MM.1S (cell line): ENCODE results near the gene ITGA7.

Experiments
- DNase-seq: peaks from one replicate; pipeline ENCODE4 v3.0.0-alpha.2; 2015
- H2AFZ ChIP-seq: fragments of 300-600 bp; sonication (generic); 2 replicates; pipeline ENCODE4 v1.6.0; 2016; ENCODE audit warnings: antibody characterized with exemption, low read length
- H3F3A ChIP-seq: fragments of 300-600 bp; sonication (generic); 2 replicates; pipeline ENCODE4 v1.6.1; 2016; ENCODE audit warnings: mild to moderate bottlenecking, antibody characterized with exemption, low read length, moderate library complexity, mixed read lengths; ENCODE audit not compliant: insufficient read depth
- H3K27ac ChIP-seq: fragments of 300-600 bp; sonication (generic); 2 replicates; pipeline ENCODE4 v1.5.1; 2016; ENCODE audit warnings: mild to moderate bottlenecking, low read length
- H3K27me3 ChIP-seq: fragments of 300-600 bp; sonication (generic); replicated peaks from 2 replicates; pipeline ENCODE4 v1.6.0; 2016; ENCODE audit warnings: low read length; ENCODE audit not compliant: insufficient read depth
- H3K36me3 ChIP-seq: fragments of 300-600 bp; sonication (generic); replicated peaks from 2 replicates; pipeline ENCODE4 v1.6.1; 2016; ENCODE audit warnings: mild to moderate bottlenecking, low read length, mixed read lengths; ENCODE audit not compliant: insufficient read depth
- H3K4me1 ChIP-seq: fragments of 300-600 bp; sonication (generic); 2 replicates; pipeline ENCODE4 v1.6.1; 2016; ENCODE audit warnings: low read length, mixed read lengths
- H3K4me2 ChIP-seq: fragments of 300-600 bp; sonication (generic); 2 replicates; pipeline ENCODE4 v1.6.0; 2016; ENCODE audit warnings: low read depth, low read length
- H3K4me3 ChIP-seq: fragments of 300-600 bp; sonication (generic); 2 replicates; pipeline ENCODE4 v1.5.1; 2016; ENCODE audit warnings: low read length, mixed read lengths
- H3K79me2 ChIP-seq: fragments of 300-600 bp; sonication (generic); 2 replicates; pipeline ENCODE4 v1.6.1; 2016; ENCODE audit warnings: mixed run types, low read length, mixed read lengths
- H3K9ac ChIP-seq: fragments of 300-600 bp; sonication (generic); 2 replicates; pipeline ENCODE4 v1.6.1; 2016; ENCODE audit warnings: low read length, mixed read lengths
- H3K9me2 ChIP-seq: fragments of 300-600 bp; sonication (generic); replicated peaks from 2 replicates; pipeline ENCODE4 v1.6.1; 2016; ENCODE audit warnings: mild to moderate bottlenecking, low read length, mixed read lengths; ENCODE audit not compliant: insufficient read depth
- H3K9me3 ChIP-seq: fragments of 300-600 bp; sonication (generic); replicated peaks from 2 replicates; pipeline ENCODE4 v1.6.1; 2016; ENCODE audit warnings: mild to moderate bottlenecking, low read length, mixed read lengths; ENCODE audit not compliant: insufficient read depth
- H4K20me1 ChIP-seq: fragments of 300-600 bp; sonication (generic); 2 replicates; pipeline ENCODE4 v1.6.1; 2016; ENCODE audit warnings: mild to moderate bottlenecking, low read length, moderate library complexity, mixed read lengths; ENCODE audit not compliant: insufficient read depth
- EZH2 ChIP-seq: fragments of 300-600 bp; sonication (generic); optimal IDR thresholded peaks from 2 replicates; pipeline ENCODE3; 2017; ENCODE audit warnings: low read depth, mild to moderate bottlenecking, antibody characterized with exemption, low read length, mixed read lengths
- EZH2phosphoT487 ChIP-seq: fragments of 300-600 bp; sonication (generic); IDR thresholded peaks from 2 replicates; pipeline ENCODE4 v1.6.1; 2018; ENCODE audit warnings: antibody characterized with exemption, low read length
- TF ChIP-seq, protein P1 (sequence below): fragments of 300-600 bp; sonication (generic); IDR thresholded peaks from 2 replicates; pipeline ENCODE4 v1.5.1; 2016; ENCODE audit warnings: antibody characterized with exemption, low read length, mixed read lengths

The ITGA7 gene

DNA sequence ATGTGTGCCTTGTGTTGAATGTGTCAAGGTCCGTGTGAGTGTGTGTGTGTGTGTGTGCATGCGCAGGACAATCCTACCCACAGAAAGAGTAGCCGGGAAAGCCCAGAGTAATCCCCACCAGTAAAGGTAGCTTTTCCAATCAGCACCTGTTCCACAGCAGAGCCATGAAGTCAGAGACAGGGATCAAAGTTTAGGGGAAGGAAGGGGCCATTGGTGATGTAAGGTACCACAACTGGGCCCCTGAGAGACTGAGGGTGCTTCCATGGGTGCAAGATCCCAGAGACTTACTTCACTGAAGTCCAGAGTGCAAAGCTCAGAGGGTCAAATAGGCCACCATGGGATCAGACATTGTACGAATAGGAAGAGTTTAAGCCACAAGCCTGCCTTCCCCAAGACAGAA lies 50.5 kb downstream of the ITGA7 start:
- no peak for DNase-seq
- Histone ChIP-seq H3K27me3 (no peaks in the 10 kb centered on the region), H3K79me2 (no peaks in the 10 kb centered on the region), H3F3A (no peaks in the 10 kb centered on the region), H3K4me3 (no peak overlapping the region), H3K4me1 (no peaks in the 10 kb centered on the region), H3K9me3 (no peaks in the 10 kb centered on the region), H3K4me2 (no peak overlapping the region), H3K27ac (no peak overlapping the region), H3K9me2 (no peaks in the 10 kb centered on the region), H3K9ac (no peak overlapping the region), H4K20me1 (no peaks in the 10 kb centered on the region), H3K36me3 (no peaks in the 10 kb centered on the region), H2AFZ (no peak overlapping the region)
- TF ChIP-seq EZH2, result no peak

DNA sequence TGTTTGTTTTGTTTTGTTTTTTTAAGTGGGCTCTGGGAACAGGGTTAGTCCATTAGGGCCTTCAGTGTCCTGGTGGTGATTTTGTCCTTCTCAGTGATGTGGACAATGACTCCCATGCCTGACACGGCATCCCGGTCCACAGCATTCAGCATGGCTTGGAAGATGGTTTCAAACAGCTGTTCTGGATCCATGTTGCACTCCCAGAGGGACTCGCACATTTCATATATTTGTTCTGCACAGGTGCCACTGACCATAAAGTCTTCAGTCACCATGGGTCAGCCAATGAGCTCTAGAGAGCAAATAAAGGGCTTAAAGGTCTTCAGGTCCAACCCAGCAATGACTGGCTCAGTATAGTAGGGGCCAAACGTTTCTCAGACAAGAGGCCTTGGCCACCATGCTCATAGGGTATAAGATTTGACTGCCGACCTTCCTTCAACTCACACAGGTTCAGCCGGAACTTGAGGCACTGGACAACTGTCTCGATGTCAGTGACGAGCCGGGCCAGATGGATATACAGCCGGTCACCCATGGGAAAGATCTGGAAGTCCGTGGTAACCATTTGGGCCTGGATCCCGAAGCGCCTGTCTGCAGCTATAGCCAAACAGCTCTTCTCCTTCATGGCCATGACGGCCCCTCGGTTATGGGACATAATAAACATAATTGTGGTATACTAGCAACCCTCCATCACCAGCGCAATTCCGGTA lies 53.0 kb downstream of the ITGA7 start:
- Histone ChIP-seq H3K4me2 (no peak overlapping the region), H3K9me3 (no peaks in the 10 kb centered on the region)

DNA sequence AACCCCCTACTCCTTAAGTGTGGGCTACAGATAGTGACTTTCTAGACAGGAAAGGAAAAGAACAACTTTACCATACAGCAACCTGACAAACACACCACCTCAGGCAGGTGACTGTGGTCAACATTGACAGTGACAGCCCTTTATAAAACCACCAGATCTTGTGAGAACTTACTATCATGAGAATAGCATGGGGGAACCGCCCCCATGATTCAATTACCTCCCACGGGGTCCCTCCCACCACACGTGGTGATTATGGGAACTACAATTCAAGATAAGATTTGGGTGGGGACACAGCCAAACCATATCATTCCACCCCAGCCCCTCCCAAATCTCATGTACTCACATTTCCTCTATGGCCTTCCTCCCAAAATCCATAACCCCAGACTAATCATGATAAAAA lies 54.7 kb downstream of the ITGA7 start:
- no peaks in the 10 kb centered on the region for H3K27me3 ChIP-seq
- H3F3A ChIP-seq, result no peaks in the 10 kb centered on the region
- no peak overlapping the region for H3K9ac ChIP-seq
- no peaks in the 10 kb centered on the region for H3K9me2 ChIP-seq
- no peak overlapping the region for H3K27ac ChIP-seq
- DNase-seq, result no peak
- no peak overlapping the region for H3K4me2 ChIP-seq
- TF ChIP-seq, protein P1, sequence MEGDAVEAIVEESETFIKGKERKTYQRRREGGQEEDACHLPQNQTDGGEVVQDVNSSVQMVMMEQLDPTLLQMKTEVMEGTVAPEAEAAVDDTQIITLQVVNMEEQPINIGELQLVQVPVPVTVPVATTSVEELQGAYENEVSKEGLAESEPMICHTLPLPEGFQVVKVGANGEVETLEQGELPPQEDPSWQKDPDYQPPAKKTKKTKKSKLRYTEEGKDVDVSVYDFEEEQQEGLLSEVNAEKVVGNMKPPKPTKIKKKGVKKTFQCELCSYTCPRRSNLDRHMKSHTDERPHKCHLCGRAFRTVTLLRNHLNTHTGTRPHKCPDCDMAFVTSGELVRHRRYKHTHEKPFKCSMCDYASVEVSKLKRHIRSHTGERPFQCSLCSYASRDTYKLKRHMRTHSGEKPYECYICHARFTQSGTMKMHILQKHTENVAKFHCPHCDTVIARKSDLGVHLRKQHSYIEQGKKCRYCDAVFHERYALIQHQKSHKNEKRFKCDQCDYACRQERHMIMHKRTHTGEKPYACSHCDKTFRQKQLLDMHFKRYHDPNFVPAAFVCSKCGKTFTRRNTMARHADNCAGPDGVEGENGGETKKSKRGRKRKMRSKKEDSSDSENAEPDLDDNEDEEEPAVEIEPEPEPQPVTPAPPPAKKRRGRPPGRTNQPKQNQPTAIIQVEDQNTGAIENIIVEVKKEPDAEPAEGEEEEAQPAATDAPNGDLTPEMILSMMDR, result no peak
- TF ChIP-seq EZH2 (no peak), EZH2phosphoT487 (no peak)
- H3K4me3 ChIP-seq, result no peak overlapping the region
- H3K79me2 ChIP-seq, result no peaks in the 10 kb centered on the region
- H2AFZ ChIP-seq, result no peak overlapping the region
- H4K20me1 ChIP-seq, result no peaks in the 10 kb centered on the region
- no peaks in the 10 kb centered on the region for H3K4me1 ChIP-seq
- H3K36me3 ChIP-seq, result no peaks in the 10 kb centered on the region
- no peaks in the 10 kb centered on the region for H3K9me3 ChIP-seq

More for the DNA sequence above, 53.0 kb downstream of the ITGA7 start:
- no peaks in the 10 kb centered on the region for H3F3A ChIP-seq
- H3K27me3 ChIP-seq, result no peaks in the 10 kb centered on the region
- H3K27ac ChIP-seq, result no peak overlapping the region
- H3K4me1 ChIP-seq, result no peaks in the 10 kb centered on the region
- H3K36me3 ChIP-seq, result no peaks in the 10 kb centered on the region
- H3K79me2 ChIP-seq, result no peaks in the 10 kb centered on the region
- no peak for DNase-seq
- H2AFZ ChIP-seq, result no peak overlapping the region
- no peak overlapping the region for H3K9ac ChIP-seq
- no peak overlapping the region for H3K4me3 ChIP-seq
- H3K9me2 ChIP-seq, result no peaks in the 10 kb centered on the region
- TF ChIP-seq EZH2, result no peak
- TF ChIP-seq EZH2phosphoT487, result no peak
- TF ChIP-seq, protein P1, result no peak
- H4K20me1 ChIP-seq, result no peaks in the 10 kb centered on the region

DNA sequence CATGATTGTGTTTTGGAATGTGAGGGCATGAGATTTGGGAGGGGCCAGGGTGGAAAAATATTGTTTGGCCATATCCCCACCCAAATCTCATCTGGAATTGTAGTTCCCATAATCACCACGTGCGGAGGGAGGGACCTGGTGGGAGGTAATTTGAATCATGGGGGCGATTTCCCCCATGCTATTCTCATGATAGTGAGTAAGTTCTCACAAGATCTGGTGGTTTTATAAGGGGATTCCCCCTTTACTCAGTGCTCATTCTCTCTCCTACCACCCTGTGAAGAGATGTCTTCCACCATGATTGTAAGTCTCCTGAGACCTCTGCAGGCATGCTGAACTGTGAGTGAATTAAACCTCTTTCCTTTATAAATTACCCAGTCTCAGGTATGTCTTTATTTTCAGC lies 55.4 kb downstream of the ITGA7 start:
- TF ChIP-seq, protein P1, result no peak
- TF ChIP-seq EZH2phosphoT487, result no peak
- TF ChIP-seq EZH2, result no peak

More for the DNA sequence above, 55.4 kb downstream of the ITGA7 start:
- Histone ChIP-seq H3F3A (0 out of 2 replicates have a peak, but pooled peaks cover under 1% of the 10 kb centered on the region), H3K27me3 (no peaks in the 10 kb centered on the region), H3K9me2 (no peaks in the 10 kb centered on the region), H3K9ac (no peak overlapping the region), H3K27ac (no peak overlapping the region), H3K4me2 (no peak overlapping the region), H3K79me2 (no peaks in the 10 kb centered on the region), H3K4me1 (no peaks in the 10 kb centered on the region), H3K9me3 (no peaks in the 10 kb centered on the region), H3K4me3 (no peak overlapping the region), H4K20me1 (no peaks in the 10 kb centered on the region), H3K36me3 (no peaks in the 10 kb centered on the region), H2AFZ (no peak overlapping the region)
- DNase-seq, result no peak
